SU-DHL-6 (cell line): ENCODE results near the gene ARMS2.

Experiments
- H2AFZ ChIP-seq: fragments of 200-600 bp; sonication (generic); 2 replicates; pipeline ENCODE4 v1.6.1; 2014; ENCODE audit warnings: low read depth, mild to moderate bottlenecking, moderate library complexity, mixed read lengths, antibody characterized with exemption, low read length; ENCODE audit not compliant: severe bottlenecking
- H3F3A ChIP-seq: fragments of 200-600 bp; shearing (Covaris generic); 2 replicates; pipeline ENCODE4 v1.6.0; 2016; ENCODE audit warnings: antibody characterized with exemption, mild to moderate bottlenecking; ENCODE audit not compliant: insufficient read depth
- H3K27ac ChIP-seq: fragments of 200-600 bp; sonication (generic); 2 replicates; pipeline ENCODE4 v1.5.1; 2016; ENCODE audit warnings: low read depth, mild to moderate bottlenecking, low read length, moderate library complexity, mixed read lengths
- H3K27me3 ChIP-seq: fragments of 200-600 bp; sonication (generic), shearing (Covaris generic); 2 replicates; pipeline ENCODE4 v1.6.0; 2014; ENCODE audit warnings: mild to moderate bottlenecking, low read length
- H3K36me3 ChIP-seq: fragments of 200-600 bp; sonication (generic); 2 replicates; pipeline ENCODE4 v1.6.1; 2014; ENCODE audit warnings: mild to moderate bottlenecking, low read length, mixed read lengths
- H3K4me2 ChIP-seq: fragments of 300-600, 200-600 bp; shearing (Covaris generic), sonication (generic); 2 replicates; pipeline ENCODE4 v1.6.0; 2014; ENCODE audit warnings: low read length, low read depth, mild to moderate bottlenecking; ENCODE audit not compliant: poor library complexity, severe bottlenecking
- H3K4me3 ChIP-seq: fragments of 200-600 bp; sonication (generic); 2 replicates; pipeline ENCODE4 v1.5.1; 2014; ENCODE audit warnings: antibody characterized with exemption, low read length, mild to moderate bottlenecking, mixed read lengths; ENCODE audit not compliant: insufficient read depth, poor library complexity, severe bottlenecking
- H3K79me2 ChIP-seq: fragments of 200-600 bp; sonication (generic); 2 replicates; pipeline ENCODE4 v1.6.1; 2014; ENCODE audit warnings: mild to moderate bottlenecking, low read length, moderate library complexity; ENCODE audit not compliant: insufficient read depth
- H3K9ac ChIP-seq: fragments of 200-600 bp; sonication (generic); 2 replicates; pipeline ENCODE4 v1.7.0; 2014; ENCODE audit warnings: mild to moderate bottlenecking, low read length
- H3K9me2 ChIP-seq: fragments of 200-600 bp; sonication (generic); replicated peaks from 2 replicates; pipeline ENCODE4 v1.6.1; 2014; ENCODE audit warnings: low read length; ENCODE audit not compliant: insufficient read depth
- H3K9me3 ChIP-seq: fragments of 200-600 bp; sonication (generic); 2 replicates; pipeline ENCODE4 v1.6.1; 2014; ENCODE audit warnings: low read length, mixed read lengths; ENCODE audit not compliant: insufficient read depth
- H4K20me1 ChIP-seq: fragments of 200-600 bp; sonication (generic); 2 replicates; pipeline ENCODE4 v1.6.1; 2014; ENCODE audit warnings: low read depth, mild to moderate bottlenecking, antibody characterized with exemption, low read length, moderate library complexity, mixed read lengths
- EZH2phosphoT487 ChIP-seq: fragments of 200-600 bp; sonication (generic), shearing (Covaris generic); conservative IDR thresholded peaks from 2 replicates; pipeline ENCODE4 v1.6.1; 2018; ENCODE audit warnings: mild to moderate bottlenecking, antibody characterized with exemption, low read length, moderate library complexity, mixed read lengths
- TF ChIP-seq, protein P1 (sequence below): fragments of 200-600 bp; sonication (generic); IDR thresholded peaks from one replicate; pipeline ENCODE4 v1.5.1; 2017; ENCODE audit warnings: antibody characterized with exemption, mild to moderate bottlenecking, low read length, moderate library complexity; ENCODE audit not compliant: insufficient read depth, poor library complexity, severe bottlenecking

ARMS2 gene

GRCh38 chr10:122475100-122475499 is 20.6 kb downstream of the ARMS2 start:
- Histone ChIP-seq H3F3A (no peaks in the 10 kb centered on the region), H3K27ac (no peak overlapping the region), H3K9me3 (no peaks in the 10 kb centered on the region), H4K20me1 (no peaks in the 10 kb centered on the region), H3K9ac (no peak overlapping the region), H3K79me2 (no peaks in the 10 kb centered on the region), H3K27me3 (no peaks in the 10 kb centered on the region), H3K4me3 (no peak overlapping the region), H3K4me2 (no peak overlapping the region), H2AFZ (no peak overlapping the region), H3K36me3 (no peaks in the 10 kb centered on the region), H3K9me2 (no peaks in the 10 kb centered on the region)
- TF ChIP-seq EZH2phosphoT487: no peak
- TF ChIP-seq, protein P1, sequence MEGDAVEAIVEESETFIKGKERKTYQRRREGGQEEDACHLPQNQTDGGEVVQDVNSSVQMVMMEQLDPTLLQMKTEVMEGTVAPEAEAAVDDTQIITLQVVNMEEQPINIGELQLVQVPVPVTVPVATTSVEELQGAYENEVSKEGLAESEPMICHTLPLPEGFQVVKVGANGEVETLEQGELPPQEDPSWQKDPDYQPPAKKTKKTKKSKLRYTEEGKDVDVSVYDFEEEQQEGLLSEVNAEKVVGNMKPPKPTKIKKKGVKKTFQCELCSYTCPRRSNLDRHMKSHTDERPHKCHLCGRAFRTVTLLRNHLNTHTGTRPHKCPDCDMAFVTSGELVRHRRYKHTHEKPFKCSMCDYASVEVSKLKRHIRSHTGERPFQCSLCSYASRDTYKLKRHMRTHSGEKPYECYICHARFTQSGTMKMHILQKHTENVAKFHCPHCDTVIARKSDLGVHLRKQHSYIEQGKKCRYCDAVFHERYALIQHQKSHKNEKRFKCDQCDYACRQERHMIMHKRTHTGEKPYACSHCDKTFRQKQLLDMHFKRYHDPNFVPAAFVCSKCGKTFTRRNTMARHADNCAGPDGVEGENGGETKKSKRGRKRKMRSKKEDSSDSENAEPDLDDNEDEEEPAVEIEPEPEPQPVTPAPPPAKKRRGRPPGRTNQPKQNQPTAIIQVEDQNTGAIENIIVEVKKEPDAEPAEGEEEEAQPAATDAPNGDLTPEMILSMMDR: no peak

GRCh38 chr10:122475591-122476332 is 21.3 kb downstream of the ARMS2 start:
- no peak overlapping the region for H3K4me3 ChIP-seq
- no peaks in the 10 kb centered on the region for H3K9me2 ChIP-seq
- H3K9me3 ChIP-seq: no peaks in the 10 kb centered on the region
- H3F3A ChIP-seq: no peaks in the 10 kb centered on the region
- no peaks in the 10 kb centered on the region for H4K20me1 ChIP-seq
- TF ChIP-seq, protein P1: no peak
- no peak for TF ChIP-seq EZH2phosphoT487
- no peak overlapping the region for H3K27ac ChIP-seq
- H3K36me3 ChIP-seq: no peaks in the 10 kb centered on the region
- H3K9ac ChIP-seq: no peak overlapping the region
- no peaks in the 10 kb centered on the region for H3K27me3 ChIP-seq
- H2AFZ ChIP-seq: no peak overlapping the region
- H3K79me2 ChIP-seq: no peaks in the 10 kb centered on the region
- no peak overlapping the region for H3K4me2 ChIP-seq

DNA sequence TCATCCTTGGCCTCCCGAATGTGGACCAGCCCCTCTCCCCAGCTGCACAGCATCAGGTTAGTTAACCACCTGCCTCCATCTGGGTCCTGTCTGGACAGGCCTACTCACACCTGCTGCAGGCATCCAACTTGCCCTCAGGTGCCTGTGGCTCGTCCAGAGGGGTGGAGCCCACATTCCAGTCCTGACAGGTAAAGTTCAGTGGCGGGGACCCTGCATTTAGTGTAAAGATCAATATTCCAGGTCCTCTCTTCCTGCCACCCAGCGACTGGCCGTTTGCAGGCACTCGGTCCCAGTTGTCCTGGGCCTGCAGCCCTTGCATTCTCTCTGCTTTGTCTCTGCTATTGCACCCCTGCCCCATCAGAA is 21.9 kb downstream of the ARMS2 start:
- Histone ChIP-seq H3K4me2 (no peak overlapping the region), H3K9ac (no peak overlapping the region), H3K9me2 (no peaks in the 10 kb centered on the region), H4K20me1 (no peaks in the 10 kb centered on the region), H3F3A (no peaks in the 10 kb centered on the region), H3K27me3 (no peaks in the 10 kb centered on the region), H2AFZ (no peak overlapping the region), H3K27ac (no peak overlapping the region), H3K36me3 (no peaks in the 10 kb centered on the region), H3K4me3 (no peak overlapping the region), H3K79me2 (no peaks in the 10 kb centered on the region), H3K9me3 (no peaks in the 10 kb centered on the region)
- TF ChIP-seq, protein P1: no peak
- TF ChIP-seq EZH2phosphoT487: no peak
